T-helper 22 cell (primary cell): ENCODE data around the gene DERL3.

Source experiments
- DNase-seq: peaks from one replicate; pipeline ENCODE4 v3.0.0-alpha.2; 2020; ENCODE audit warnings: low read depth

DERL3 gene

DNA sequence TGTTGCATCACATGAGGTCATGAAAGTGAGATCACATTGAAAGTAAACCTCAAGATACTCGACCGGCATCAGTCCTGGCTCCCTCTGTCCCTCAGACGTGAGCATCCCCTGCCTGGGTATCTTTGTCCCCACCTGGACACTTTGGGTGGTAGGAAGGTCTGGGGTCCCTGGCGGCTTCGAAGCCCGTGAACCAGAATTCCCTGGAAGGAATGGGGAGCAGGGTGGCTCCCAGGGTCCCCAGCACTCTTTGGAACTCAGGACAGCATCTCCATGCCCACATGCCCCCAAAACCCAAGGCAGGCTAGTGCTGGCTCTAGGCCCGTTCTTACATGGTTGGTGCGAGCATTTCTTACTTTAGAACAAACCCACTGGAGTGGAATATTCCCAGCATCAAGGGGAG is 7.5 kb downstream of the DERL3 start:
- no peak for DNase-seq

GRCh38 chr22:23829845-23830372 is 8.9 kb downstream of the DERL3 start:
- DNase-seq: no peak

DNA sequence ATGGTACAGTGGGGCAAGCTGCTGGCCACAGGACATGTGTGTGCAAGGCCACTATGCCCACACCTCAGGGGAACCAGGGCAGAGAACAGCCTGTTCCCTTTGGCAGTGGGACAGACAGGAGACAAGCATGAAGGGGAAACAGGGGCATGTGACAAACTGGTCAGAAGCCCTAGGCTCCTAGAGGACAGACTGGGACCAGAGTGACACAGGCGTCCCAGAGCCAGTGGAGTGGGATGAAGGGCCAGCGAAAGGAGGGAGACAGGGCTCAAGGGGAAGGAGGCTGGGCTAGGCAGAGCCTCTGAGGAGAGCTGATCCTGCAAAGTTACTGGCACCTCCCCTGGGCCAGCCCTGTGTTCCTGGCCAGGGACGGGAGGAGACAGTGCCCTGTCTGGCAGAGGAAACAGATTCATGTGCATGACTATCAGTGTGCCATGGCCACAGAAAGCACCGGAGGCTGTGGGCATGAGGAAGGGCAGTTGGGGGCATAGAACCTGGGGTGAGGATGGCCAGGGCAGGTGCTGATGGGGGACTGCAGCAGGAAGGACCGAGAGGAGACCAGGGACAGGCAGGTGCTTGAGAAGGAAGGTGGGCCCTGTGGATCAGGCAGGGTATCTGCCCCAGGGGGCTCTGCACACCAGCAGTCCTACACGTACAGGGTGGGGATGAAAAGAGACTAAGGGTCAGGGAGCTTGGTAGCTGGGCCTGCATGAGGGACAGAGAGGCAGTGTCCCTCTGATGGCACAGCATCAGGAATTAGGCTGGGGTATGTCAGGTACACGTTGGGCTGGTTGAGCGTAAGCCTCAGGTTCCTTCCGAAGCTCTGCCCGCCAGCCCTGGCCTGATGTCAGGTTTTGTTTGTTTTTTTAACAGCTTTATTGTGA is 9.8 kb downstream of the DERL3 start:
- no peak for DNase-seq

- DNase-seq: no peak
These were observed 11.3 kb downstream of the DERL3 start for GRCh38 chr22:23827351-23827995.

GRCh38 chr22:23826510-23827350 is 12.1 kb downstream of the DERL3 start:
- DNase-seq: no peak

DNA sequence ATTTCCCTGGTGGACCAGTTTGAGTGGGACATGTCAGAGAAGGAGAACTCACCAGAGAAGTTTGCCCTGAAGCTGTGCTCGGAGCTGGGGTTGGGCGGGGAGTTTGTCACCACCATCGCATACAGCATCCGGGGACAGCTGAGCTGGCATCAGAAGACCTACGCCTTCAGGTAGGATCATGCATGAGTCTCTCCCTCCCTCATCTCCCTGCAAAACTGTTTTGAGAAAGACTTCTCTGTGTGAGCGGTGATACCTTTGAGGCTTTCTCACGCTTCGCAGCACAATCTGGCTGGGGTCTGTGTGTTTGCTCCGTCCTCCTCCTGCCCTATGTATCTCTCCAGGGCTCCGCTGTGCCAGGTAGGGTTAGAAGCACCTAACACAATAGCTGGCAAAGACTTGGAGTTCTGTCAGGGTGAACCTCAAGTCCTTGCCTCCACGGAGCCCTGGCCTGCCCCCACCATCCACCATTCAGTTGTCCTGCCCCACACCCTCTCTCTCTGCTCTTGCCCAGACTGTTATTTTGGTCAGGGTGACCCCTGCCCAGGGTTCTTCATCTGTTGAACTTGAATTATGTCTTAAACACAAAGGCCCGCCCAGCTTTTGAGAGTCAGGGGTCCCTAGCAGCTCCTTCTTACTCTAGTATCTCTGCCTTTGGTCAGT is 13.4 kb downstream of the DERL3 start:
- no peak for DNase-seq

DNA sequence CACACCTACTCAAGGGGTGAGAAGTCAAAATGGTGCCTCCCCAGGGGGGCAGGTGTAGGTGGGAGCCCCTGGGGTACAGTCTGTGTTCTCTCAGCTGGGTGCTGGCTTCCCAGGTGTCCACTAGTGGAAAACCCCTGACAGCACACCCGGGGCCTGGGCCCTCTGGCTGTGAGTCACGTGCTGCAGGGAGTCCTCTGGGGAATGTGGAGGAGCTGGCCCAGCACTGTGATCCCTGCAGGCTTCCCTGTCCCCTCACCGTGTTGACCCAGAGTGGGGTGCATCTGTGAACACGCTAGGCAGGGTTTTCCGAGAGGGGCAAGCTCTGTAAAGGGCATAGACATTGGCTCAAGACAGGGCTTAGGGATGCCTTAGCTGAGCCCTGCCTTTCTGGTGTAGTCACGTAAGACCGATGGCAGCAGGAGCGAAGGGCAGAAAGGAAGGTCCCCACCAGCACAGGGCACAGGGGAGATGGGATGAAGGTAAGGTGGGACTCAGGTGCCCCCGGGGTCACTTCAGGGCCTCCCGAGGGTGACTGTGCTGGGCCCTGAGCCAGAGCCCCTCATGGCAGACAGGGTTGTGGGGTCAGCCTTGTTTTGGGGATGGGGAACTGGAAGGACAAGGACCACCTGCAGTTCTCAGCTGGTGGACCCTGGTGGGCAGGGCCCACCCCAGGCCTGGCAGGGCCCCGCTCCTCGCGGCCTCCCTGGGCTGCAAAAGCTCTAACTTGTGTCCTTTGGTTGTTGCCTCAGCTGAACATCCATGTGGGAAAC is 14.1 kb downstream of the DERL3 start:
- no peak for DNase-seq

DNA sequence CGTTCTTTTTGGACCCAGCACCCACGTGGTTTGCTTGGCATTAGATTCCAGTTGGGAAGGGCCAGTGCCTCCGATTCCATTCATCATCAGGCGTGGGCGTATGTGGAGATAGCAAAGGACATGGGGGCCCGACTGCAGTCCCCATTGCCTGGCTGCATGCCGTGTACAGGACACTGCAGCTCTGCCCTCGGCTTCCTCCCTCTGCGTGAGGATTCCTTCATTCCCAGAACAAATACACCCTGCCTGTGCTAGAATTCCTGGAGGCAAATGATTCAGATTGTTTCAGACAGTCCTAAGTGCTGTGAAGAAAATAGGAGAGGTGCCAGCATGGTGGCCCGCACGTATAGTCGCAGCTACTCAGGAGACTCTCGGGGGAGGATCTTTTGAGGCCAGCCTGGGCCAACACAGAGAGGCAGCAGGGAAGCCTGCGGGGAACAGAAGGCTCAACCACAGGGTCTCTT is 15.4 kb downstream of the DERL3 start:
- no peak for DNase-seq

- DNase-seq: no peak
These were observed 16.6 kb downstream of the DERL3 start for GRCh38 chr22:23822101-23822671.

GRCh38 chr22:23820748-23821211 is 18.0 kb downstream of the DERL3 start:
- no peak for DNase-seq

- no peak for DNase-seq
These were observed 20.3 kb downstream of the DERL3 start for GRCh38 chr22:23818541-23818940.

- DNase-seq: no peak
These were observed 21.7 kb downstream of the DERL3 start for GRCh38 chr22:23817146-23817545.

DNA sequence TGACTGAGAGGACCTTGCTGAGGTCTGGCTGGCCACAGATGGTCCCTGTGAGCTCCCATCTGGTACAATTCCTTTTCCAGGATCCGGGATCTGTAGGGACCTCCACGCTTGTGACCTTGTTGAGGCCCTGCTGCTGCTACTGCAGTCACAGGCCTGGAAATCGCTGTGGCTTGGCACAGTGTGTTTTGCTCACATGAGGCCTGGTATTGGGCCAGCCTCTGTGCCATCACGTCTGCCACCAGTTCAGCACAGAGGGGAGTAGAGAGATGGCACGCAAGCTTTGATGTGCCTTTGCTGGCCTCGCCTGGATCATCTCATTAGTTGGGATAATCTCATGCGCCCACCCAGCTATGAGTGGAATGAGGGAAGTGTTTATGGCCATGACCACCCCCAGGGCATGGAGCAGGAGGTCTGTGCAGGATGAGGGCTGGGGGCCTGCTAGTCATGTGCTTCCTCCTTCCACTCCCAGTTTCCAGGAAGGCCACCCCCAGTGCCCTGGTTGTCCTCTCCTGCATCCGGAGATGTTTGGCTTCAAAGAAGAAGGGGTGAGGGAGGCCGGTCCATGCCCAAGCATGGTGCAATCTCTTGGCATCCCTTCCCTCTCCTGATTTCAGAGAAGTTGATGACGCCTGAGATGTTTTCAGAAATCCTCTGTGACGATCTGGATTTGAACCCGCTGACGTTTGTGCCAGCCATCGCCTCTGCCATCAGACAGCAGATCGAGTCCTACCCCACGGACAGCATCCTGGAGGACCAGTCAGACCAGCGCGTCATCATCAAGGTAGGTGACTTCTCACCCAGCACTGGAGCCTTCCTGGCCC is 22.4 kb downstream of the DERL3 start:
- no peak for DNase-seq

DNA sequence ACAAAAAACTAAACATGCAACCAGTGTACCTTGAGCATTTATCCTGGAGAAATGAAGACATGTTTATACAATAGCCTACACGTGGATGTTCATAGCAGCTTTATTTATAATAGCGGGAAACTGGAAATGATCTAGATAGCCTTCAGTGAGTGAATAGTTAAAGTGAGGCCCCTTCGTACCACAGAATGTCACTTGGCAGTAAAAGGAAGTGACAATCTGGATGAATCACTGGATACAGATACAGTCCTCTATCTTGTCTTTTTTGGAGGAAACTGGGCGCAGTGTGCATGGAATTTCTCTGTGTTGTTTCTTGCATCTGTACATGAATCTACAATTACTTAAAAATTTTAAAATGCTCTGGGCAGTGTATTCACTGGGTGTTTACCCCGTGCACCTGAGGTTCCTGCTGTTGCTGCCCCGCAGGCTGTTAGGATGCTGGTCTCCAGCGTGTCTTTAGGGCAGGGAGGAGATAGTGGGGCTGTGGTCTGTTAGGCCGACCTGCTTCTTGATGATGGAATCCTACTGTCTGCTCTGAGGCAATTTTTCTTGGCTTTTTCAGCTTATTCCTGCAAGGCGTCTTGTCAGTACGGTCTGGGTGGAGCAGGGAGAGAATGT is 23.2 kb downstream of the DERL3 start:
- no peak for DNase-seq

DNA sequence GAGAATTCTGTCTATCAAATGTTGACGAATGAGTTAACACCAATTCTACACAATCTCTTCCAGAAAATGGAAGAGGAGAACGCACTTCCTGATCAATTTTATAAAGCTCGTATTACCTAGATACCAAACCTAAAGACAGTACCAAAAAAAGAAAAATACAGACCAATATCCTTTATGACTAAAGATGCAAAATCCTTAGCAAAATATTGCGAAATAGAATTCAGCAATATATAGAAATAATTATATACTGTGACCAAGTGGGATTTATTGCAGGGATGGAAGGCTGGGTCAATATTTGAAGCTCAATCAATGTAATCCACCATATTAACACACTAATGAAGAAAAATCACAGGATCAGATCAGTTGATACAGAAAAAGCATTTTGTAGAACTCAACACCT is 26.4 kb downstream of the DERL3 start:
- DNase-seq: no peak

GRCh38 chr22:23806837-23807236 is 32.0 kb downstream of the DERL3 start:
- DNase-seq: no peak

DNA sequence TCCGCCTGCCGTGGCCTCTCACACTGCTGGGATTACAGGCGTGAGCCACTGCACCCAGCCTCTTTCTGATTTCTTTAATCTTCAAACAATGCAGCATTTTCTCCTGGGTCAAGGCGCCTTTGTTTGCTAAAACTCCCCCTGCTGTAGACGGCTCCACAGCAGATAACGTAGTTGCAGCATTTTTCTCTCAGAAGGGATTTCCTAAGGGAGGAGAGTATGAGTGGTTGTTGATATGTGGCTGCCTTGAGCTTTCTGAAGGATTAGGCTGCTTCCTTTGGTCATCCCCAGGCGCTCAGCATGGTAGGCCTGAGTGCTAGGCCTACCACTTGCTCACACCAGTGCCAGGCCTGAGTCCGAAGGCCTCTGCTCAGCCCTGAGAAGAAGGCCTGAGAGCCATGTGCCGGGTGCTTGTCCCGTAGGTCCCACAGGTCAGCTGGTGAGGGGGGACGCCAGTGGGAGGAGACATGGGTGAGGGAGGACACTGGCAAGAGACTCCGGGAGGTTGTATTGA is 34.0 kb downstream of the DERL3 start:
- DNase-seq: no peak

DNA sequence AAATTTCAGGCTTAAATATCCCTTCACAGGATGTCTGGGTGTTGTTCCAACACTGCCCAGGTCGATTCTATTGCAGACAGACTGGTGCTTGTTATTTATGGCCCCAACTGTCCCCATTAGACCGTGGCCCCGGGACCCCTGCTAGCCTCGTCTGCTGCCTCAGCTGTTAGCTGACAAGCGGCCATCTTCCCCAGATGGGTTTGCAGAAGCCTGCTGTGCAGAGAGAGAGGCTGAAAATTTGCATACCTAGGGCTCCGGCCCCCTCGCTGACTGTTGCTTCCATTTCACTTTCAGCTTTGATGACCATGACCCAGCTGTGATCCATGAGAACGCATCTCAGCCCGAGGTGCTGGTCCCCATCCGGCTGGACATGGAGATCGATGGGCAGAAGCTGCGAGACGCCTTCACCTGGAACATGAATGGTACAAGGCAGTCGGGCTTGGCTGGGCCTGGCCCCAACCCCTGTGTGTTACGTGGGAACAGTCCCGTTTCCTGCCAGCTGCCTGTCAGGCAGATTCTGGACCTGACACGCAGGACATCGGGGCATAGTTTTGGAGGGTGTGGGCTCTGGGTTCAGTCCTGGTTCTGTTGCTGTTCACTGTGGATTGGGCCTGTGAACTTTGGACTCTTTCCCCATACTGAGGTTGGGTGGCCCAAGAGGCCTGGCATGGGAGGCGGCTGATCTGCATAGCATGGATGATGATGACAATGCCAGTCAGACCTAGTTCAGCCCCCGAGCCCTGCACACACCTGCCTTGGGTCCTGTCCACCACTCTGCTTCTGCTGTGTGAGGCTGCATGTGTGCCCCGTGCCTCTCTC is 35.6 kb downstream of the DERL3 start:
- DNase-seq: no peak
